ENCODE results near the gene LMBR1L.

GRCh38 chr12:49093792-49094159, 16.9 kb downstream of the LMBR1L start:
- TF ChIP-seq RAD21 (IDR thresholded peaks at IDR 0.05; ENCODE audit: insufficient read depth, low read depth, low read length) (no peak), ZNF24 (IDR thresholded peaks at IDR 0.05) (no peak), MAX (IDR thresholded peaks at IDR 0.05; ENCODE audit: low read depth, low read length) (no peak), STAT3 (IDR thresholded peaks at IDR 0.05; ENCODE audit: low read depth, low read length) (no peak), STAT1 (conservative IDR thresholded peaks at IDR 0.05) (no peak), HDAC2 (IDR thresholded peaks at IDR 0.05) (no peak), NRF1 (conservative IDR thresholded peaks at IDR 0.05; ENCODE audit: low read depth, low read length) (no peak), REST (IDR thresholded peaks at IDR 0.05; ENCODE audit: low read depth, low read length) (no peak)

Measured in GM12878 (cell line).